Pulmonary artery endothelial cell (primary cell): ENCODE results near the gene SIPA1L3. TPM values are rescaled to one million over a fixed set of nuclear protein-coding genes. Genes with fewer than 3 reads are reported as not detected.

ENCODE experiments used
- DNase-seq: peaks from one replicate; pipeline ENCODE4 v3.0.0-alpha.2; 2011; ENCODE audit warnings: low read depth, low spot score
- total RNA-seq: library from RNA; depleted of rRNA; stranded (reverse); fragments of >200 nt; gene quantifications from 2 replicates; pipeline ENCODE4 v1.2.3, GENCODE V29; 2014

Gene SIPA1L3
- total RNA-seq, 1 donor from 2014 or later, result 9.7 TPM

GRCh38 chr19:38105574-38105973 lies 198.6 kb downstream of the SIPA1L3 start:
- DNase-seq, result no peak

GRCh38 chr19:38107129-38107528 lies 200.1 kb downstream of the SIPA1L3 start:
- DNase-seq, result no peak

DNA sequence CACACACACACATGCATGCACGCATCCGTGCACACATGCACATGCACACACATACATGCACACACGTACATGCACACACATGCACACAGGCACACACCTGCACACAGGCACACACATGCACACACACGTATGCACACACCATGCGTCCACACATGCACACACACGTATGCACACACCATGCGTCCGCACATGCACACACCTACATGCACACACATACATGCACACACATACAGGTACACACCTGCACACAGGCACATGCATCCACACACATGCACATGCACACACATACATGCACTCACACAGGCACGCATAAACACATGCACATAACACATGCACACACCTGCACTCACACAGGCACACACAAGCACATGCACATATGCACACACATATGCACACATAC lies 204.9 kb downstream of the SIPA1L3 start:
- DNase-seq, result no peak

GRCh38 chr19:38114651-38115050 lies 207.6 kb downstream of the SIPA1L3 start:
- DNase-seq, result no peak

DNA sequence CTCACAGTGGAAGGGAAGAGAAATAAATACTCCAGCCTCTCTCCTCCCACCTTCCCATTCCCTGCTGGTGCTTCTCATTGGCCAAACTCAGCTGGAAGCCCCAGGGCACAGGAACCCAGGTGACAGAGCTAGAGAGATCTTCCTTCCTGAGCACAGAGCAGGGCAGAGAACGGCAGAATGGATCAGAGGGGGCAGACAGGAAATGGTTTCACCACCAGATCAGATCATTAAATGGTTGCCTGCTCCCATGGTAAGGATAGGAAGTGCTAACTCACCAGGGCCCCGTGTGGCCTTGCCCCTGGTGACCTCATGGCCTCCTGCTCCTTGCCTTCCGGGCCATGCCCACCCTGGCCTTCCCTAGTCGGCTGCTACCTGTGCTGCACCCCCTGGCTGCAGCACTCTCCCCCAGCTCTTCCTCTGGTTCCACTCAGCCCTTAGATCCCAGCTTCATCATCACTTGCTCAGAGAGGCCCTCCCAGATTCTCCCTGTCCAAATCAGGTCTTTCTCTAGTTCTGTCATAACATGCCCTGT lies 208.3 kb downstream of the SIPA1L3 start:
- DNase-seq, result no peak

DNA sequence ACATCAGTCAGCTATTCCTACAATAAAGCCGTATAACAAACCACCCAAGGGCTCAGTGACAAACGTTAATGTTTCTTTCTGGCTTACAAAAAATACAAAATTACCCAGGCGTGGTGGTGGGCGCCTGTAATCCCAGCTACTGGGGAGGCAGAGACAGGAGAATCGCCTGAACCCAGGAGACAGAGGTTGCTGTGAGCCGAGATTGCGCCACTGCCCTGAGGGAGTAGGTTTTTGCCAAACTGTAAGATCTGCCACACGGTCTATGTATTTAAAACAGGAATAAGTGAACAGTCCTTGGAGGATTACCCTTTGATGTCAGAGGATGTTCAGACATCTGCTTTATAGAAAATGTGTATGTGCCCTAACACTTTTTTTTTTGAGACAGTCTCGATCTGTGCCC lies 211.2 kb downstream of the SIPA1L3 start:
- DNase-seq, result no peak

GRCh38 chr19:38120471-38121025 lies 213.5 kb downstream of the SIPA1L3 start:
- DNase-seq, result no peak

GRCh38 chr19:38122402-38123093 lies 215.5 kb downstream of the SIPA1L3 start:
- DNase-seq, result no peak

GRCh38 chr19:38125238-38125637 lies 218.2 kb downstream of the SIPA1L3 start:
- no peak for DNase-seq

DNA sequence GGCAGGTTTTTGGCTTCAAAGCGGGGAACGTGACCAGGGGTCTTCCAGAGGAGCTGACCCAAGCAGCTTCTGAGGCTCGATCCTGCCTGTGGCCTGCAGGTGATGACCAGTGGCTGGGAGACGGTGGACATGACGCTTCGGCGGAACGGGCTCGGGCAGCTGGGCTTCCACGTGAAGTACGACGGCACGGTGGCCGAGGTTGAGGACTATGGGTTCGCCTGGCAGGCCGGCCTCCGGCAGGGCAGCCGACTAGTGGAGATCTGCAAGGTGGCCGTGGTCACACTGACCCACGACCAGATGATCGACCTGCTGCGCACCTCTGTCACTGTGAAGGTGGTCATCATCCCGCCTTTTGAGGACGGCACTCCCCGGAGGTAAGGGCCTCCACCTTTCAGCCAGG lies 223.4 kb downstream of the SIPA1L3 start:
- no peak for DNase-seq

- DNase-seq, result no peak
Measured at GRCh38 chr19:38132781-38133180, 225.8 kb downstream of the SIPA1L3 start.

DNA sequence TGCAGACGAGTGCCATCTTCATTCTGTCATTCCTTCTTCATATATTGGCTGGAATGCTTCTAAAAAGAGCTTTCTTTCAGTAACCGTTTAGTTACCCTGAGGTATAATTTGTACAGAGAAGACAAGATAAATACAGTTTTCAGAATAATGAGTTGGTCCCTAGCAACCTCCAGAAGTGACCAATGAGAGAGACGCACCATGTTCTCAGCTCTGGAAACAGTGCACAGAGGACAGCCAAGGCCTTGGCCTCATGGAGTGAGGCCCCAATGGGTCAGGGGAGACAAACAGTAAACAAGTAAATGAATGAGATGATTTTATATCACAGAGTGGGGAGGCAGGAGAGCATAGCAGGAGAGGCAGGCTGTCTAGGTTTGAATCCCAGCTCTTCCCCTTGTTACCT lies 226.3 kb downstream of the SIPA1L3 start:
- DNase-seq, result no peak

DNA sequence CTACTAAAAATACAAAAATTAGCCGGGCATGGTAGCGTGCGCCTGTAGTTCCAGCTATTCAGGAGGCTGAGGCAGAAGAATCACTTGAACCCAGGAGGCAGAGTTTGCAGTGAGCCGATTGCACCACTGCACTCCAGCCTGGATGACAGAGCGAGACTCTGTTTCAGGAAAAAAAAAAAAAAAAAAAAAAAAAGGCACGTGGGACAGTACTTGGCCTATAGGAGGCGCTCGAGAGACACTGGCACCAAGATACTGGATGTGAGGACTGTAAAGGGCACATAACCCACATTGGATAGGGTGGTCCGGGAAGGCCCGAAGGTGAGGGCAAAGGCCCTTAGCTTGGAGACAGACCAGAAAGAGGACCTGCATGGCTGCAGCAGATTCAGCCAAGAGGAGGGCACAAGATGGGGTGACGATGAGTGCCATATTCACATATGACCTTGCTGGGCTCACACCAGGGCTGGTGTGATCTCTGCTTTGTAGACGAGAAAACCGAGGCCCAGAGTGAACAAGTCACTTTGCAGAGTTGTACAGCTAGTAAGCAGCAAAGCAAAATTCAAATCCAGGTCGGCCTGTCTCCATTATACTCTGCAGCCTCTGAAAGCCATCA lies 227.6 kb downstream of the SIPA1L3 start:
- no peak for DNase-seq

DNA sequence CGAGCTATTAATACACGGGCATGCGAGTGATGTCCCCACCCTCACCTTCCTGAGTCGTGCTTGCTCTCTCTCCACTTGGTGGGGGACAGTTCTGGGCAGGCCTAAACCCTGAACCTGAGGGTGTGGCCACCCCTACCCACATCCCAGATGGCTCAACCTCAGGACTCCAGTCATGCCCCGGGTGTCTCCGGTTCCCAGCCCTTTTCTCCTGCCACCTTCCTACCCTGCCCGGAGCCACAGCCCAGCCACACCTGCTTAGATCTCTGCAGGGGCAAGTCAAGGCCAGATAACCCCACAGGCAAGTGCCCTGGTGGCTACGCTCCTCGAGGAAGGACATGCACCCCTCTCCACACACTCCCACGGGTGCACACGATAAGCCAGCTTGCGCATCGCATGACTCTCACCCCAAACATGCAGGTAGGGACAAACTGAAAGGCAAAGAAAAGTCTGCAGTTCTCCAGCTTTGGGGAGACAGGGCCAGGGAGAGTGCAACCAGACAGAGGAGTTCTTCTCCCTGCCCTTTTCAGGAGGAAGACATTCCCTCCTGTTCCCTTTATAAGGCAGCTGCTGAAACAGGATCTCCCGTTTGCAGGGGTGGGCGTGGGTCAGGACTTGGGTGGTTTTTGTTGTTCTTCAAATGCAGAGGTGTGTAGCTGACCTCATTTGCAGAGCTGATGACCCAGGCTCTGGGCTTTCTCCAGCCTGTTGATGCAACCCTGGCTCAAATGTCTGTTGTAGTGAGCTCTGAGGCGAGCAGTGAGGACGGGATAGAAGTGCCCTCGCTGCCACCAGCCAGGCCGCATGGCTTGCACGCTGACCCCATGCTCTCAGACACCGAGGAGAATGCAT lies 228.4 kb downstream of the SIPA1L3 start:
- DNase-seq, result no peak

- no peak for DNase-seq
Measured at GRCh38 chr19:38139122-38139521, 232.1 kb downstream of the SIPA1L3 start.

GRCh38 chr19:38141108-38141507 lies 234.1 kb downstream of the SIPA1L3 start:
- no peak for DNase-seq

GRCh38 chr19:38142176-38143035 lies 235.4 kb downstream of the SIPA1L3 start:
- DNase-seq, result no peak

GRCh38 chr19:38143847-38144246 lies 236.8 kb downstream of the SIPA1L3 start:
- no peak for DNase-seq

DNA sequence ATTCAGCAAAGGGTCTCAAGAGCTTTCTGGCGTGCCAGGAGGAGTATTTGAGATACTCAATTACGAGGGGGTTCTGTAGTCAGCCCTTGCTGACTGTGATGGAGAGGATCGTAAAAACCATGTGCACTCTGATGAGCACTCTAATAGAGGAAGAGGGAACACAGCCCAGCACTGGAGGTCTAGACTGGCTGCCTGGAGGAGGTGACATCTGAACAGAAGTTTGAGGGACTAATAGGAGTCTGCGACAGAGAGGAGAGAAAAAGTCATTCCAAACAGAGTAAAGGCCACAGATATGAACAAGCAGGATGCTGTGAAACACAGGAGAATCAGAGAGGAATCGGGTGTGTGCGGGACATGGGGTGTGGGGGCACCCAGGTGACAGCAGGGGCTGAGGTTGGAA lies 237.7 kb downstream of the SIPA1L3 start:
- no peak for DNase-seq

- no peak for DNase-seq
Measured at GRCh38 chr19:38145623-38146022, 238.6 kb downstream of the SIPA1L3 start.

GRCh38 chr19:38148337-38148736 lies 241.3 kb downstream of the SIPA1L3 start:
- no peak for DNase-seq
